ENCODE data around the gene RGS6. TPM values are rescaled to one million over a fixed set of nuclear protein-coding genes. Genes with fewer than 3 reads are reported as not detected.

RGS6 gene
- total RNA-seq, 4 donors from 2014 or later = 0.83 to 2.4 (median 1.5) TPM

GRCh38 chr14:72124171-72124570 is 191.9 kb downstream of the RGS6 start:
- peaks cover 0 to 9% (median 7%) of the 10 kb centered on the region in 4 donors for H3K4me1 ChIP-seq
- DNase-seq (ENCODE audit: extremely low spot score) = no peak
- WGBS = 64% methylated on average over 4 of the region's 4 CpGs
- H3K27ac ChIP-seq (replicated peaks in 1 of 4) = no peak overlapping the region
- TF ChIP-seq POLR2AphosphoS5 (IDR thresholded peaks at IDR 0.05) (no peak), CTCF (IDR thresholded peaks at IDR 0.05) (no peak), POLR2A (IDR thresholded peaks at IDR 0.05; ENCODE audit: low read depth) (no peak), EP300 (IDR thresholded peaks at IDR 0.05) (no peak)
- no peak overlapping the region for H3K4me3 ChIP-seq
- H3K27me3 ChIP-seq = no peaks in the 10 kb centered on the region
- H3K9me3 ChIP-seq = no peaks in the 10 kb centered on the region
- intact Hi-C loops (cut with DNase I) = no loop called here
- H3K36me3 ChIP-seq = no peaks in the 10 kb centered on the region

GRCh38 chr14:72126091-72126490 is 193.9 kb downstream of the RGS6 start:
- no peak overlapping the region for H3K27ac ChIP-seq (replicated peaks in 1 of 4)
- DNase-seq (ENCODE audit: extremely low spot score) = no peak
- H3K4me3 ChIP-seq = no peak overlapping the region
- H3K36me3 ChIP-seq = no peaks in the 10 kb centered on the region
- intact Hi-C loops (cut with DNase I) = no loop called here
- H3K27me3 ChIP-seq = no peaks in the 10 kb centered on the region
- no peaks in the 10 kb centered on the region for H3K9me3 ChIP-seq
- peaks cover 0 to 19% (median 14%) of the 10 kb centered on the region in 4 donors for H3K4me1 ChIP-seq
- WGBS = 100% methylated on average over 1 of the region's 1 CpG
- TF ChIP-seq POLR2A (IDR thresholded peaks at IDR 0.05; ENCODE audit: low read depth) (no peak), CTCF (IDR thresholded peaks at IDR 0.05) (no peak), EP300 (IDR thresholded peaks at IDR 0.05) (no peak), POLR2AphosphoS5 (IDR thresholded peaks at IDR 0.05) (no peak)

GRCh38 chr14:72126561-72126960 is 194.3 kb downstream of the RGS6 start:
- Histone ChIP-seq H3K27me3 (no peaks in the 10 kb centered on the region), H3K27ac (replicated peaks in 1 of 4) (no peak overlapping the region), H3K4me1 (peaks cover 0 to 19% (median 14%) of the 10 kb centered on the region in 4 donors), H3K9me3 (no peaks in the 10 kb centered on the region), H3K36me3 (no peaks in the 10 kb centered on the region), H3K4me3 (no peak overlapping the region)
- 91% methylated on average over 2 of the region's 2 CpGs for WGBS
- TF ChIP-seq POLR2AphosphoS5 (IDR thresholded peaks at IDR 0.05) = no peak
- TF ChIP-seq POLR2A (IDR thresholded peaks at IDR 0.05; ENCODE audit: low read depth) = no peak
- TF ChIP-seq EP300 (IDR thresholded peaks at IDR 0.05) = no peak
- TF ChIP-seq CTCF (IDR thresholded peaks at IDR 0.05) = no peak
- intact Hi-C loops (cut with DNase I) = no loop called here
- DNase-seq (ENCODE audit: extremely low spot score) = no peak

GRCh38 chr14:72128629-72129028 is 196.4 kb downstream of the RGS6 start:
- DNase-seq (ENCODE audit: extremely low spot score) = no peak
- H3K36me3 ChIP-seq = no peaks in the 10 kb centered on the region
- intact Hi-C loops (cut with DNase I) = no loop called here
- TF ChIP-seq CTCF (IDR thresholded peaks at IDR 0.05) (no peak), POLR2AphosphoS5 (IDR thresholded peaks at IDR 0.05) (no peak), POLR2A (IDR thresholded peaks at IDR 0.05; ENCODE audit: low read depth) (no peak), EP300 (IDR thresholded peaks at IDR 0.05) (no peak)
- peaks cover 0 to 19% (median 14%) of the 10 kb centered on the region in 4 donors for H3K4me1 ChIP-seq
- WGBS = 56% methylated on average over 11 of the region's 11 CpGs
- no peak overlapping the region for H3K27ac ChIP-seq (replicated peaks in 1 of 4)
- no peak overlapping the region for H3K4me3 ChIP-seq
- H3K27me3 ChIP-seq = no peaks in the 10 kb centered on the region
- no peaks in the 10 kb centered on the region for H3K9me3 ChIP-seq

- Histone ChIP-seq H3K9me3 (no peaks in the 10 kb centered on the region), H3K4me3 (no peak overlapping the region), H3K27me3 (no peaks in the 10 kb centered on the region), H3K4me1 (peaks cover 0 to 19% (median 14%) of the 10 kb centered on the region in 4 donors), H3K27ac (replicated peaks in 1 of 4) (no peak overlapping the region), H3K36me3 (no peaks in the 10 kb centered on the region)
- 95% methylated on average over 3 of the region's 3 CpGs for WGBS
- TF ChIP-seq POLR2A (IDR thresholded peaks at IDR 0.05; ENCODE audit: low read depth) = no peak
- no peak for TF ChIP-seq CTCF (IDR thresholded peaks at IDR 0.05)
- TF ChIP-seq EP300 (IDR thresholded peaks at IDR 0.05) = no peak
- no peak for TF ChIP-seq POLR2AphosphoS5 (IDR thresholded peaks at IDR 0.05)
- no peak for DNase-seq (ENCODE audit: extremely low spot score)
- intact Hi-C loops (cut with DNase I) = no loop called here
Observed at GRCh38 chr14:72129291-72129690, 197.1 kb downstream of the RGS6 start.
